Caco-2 (cell line): ENCODE measurements around the gene CMSS1. TPM values are rescaled to one million over a fixed set of nuclear protein-coding genes. Genes with fewer than 3 reads are reported as not detected.

Experiments
- BruUV-seq: library from RNA; stranded (reverse); fragments of 400-500 nt; replicated peaks from 2 replicates; lab custom pipeline; 2021; lab: Mats Ljungman, UMichigan
- CTCF ChIA-PET: fragments of 300-600 bp; sonication (Branson Sonifier 250); formaldehyde crosslinking; loops from one replicate; lab custom pipeline; 2022; ENCODE audit warnings: antibody characterized with exemption; lab: Charles Lee
- POLR2A ChIA-PET: fragments of 300-600 bp; sonication (Branson Sonifier 250); formaldehyde crosslinking; loops from one replicate; lab custom pipeline; 2022; ENCODE audit warnings: antibody characterized with exemption; lab: Charles Lee
- DNase-seq, 2 experiments: peaks; one replicate each; pipeline versions ENCODE4 v3.0.0 to v3.0.0-alpha.2; 2020 to 2022
- H3K27me3 ChIP-seq: replicated peaks from 2 replicates; pipeline ENCODE4 v1.6.0; 2011; ENCODE audit warnings: low read length; ENCODE audit not compliant: control insufficient read depth, insufficient read depth
- H3K36me3 ChIP-seq: 2 replicates; pipeline ENCODE4 v1.5.1; 2011; ENCODE audit warnings: low read length; ENCODE audit not compliant: control insufficient read depth, insufficient read depth
- H3K4me1 ChIP-seq: fragments of 250-450 bp; sonication (Bioruptor Pico); 2 replicates; pipeline ENCODE4 v1.5.1; 2020; ENCODE audit warnings: mild to moderate bottlenecking
- H3K4me3 ChIP-seq: 2 replicates; pipeline ENCODE4 v1.5.1; 2011; ENCODE audit warnings: low read depth, mild to moderate bottlenecking, control low read depth, low read length
- H3K9me3 ChIP-seq: fragments of 250-450 bp; sonication (Bioruptor Pico); 2 replicates; pipeline ENCODE4 v1.5.1; 2020; ENCODE audit warnings: mild to moderate bottlenecking, moderate library complexity
- H3K27ac Mint-ChIP-seq: one replicate; pipeline ENCODE4 v1.8.0; 2022; ENCODE audit warnings: mixed read lengths; ENCODE audit not compliant: unreplicated experiment
- H3K27me3 Mint-ChIP-seq: one replicate; pipeline ENCODE4 v1.8.0; 2022; ENCODE audit warnings: mixed read lengths; ENCODE audit not compliant: insufficient read depth, unreplicated experiment
- H3K36me3 Mint-ChIP-seq: one replicate; pipeline ENCODE4 v1.8.0; 2022; ENCODE audit warnings: mild to moderate bottlenecking, mixed read lengths; ENCODE audit not compliant: insufficient read depth, unreplicated experiment
- H3K4me1 Mint-ChIP-seq: one replicate; pipeline ENCODE4 v1.8.0; 2022; ENCODE audit warnings: low read depth, mixed read lengths; ENCODE audit not compliant: unreplicated experiment
- H3K4me3 Mint-ChIP-seq: one replicate; pipeline ENCODE4 v1.8.0; 2022; ENCODE audit warnings: mild to moderate bottlenecking, moderate library complexity, mixed read lengths; ENCODE audit not compliant: unreplicated experiment
- H3K9me3 Mint-ChIP-seq: one replicate; pipeline ENCODE4 v1.8.0; 2022; ENCODE audit warnings: mixed read lengths; ENCODE audit not compliant: unreplicated experiment
- CTCF ChIP-seq, 2 experiments: fragments of 200-600 bp in 1 of 2; IDR thresholded peaks; 1 replicate in 1 of 2; 2 replicates in 1 of 2; pipeline versions ENCODE4 v1.5.1 to v1.8.0; 2011 to 2022; ENCODE audit warnings: antibody characterized with exemption in 1 of 2, control low read depth in 1 of 2, inconsistent platforms in 1 of 2, low read depth in 1 of 2, low read length in 1 of 2, mild to moderate bottlenecking in 1 of 2, moderate library complexity in 1 of 2; ENCODE audit not compliant: insufficient read depth in 1 of 2, severe bottlenecking in 1 of 2, unreplicated experiment in 1 of 2
- intact Hi-C: fragments of 100-400 bp; cut with micrococcal nuclease; formaldehyde crosslinking; loops from one replicate; pipeline ENCODE4 v1.10.0; 2022; ENCODE audit not compliant: unreplicated experiment
- total RNA-seq: library from RNA; stranded (reverse); gene quantifications from 2 replicates; pipeline ENCODE4 v1.2.3, GENCODE V29; 2022

Gene CMSS1
- total RNA-seq, 1 experiment from 2014 or later, result 54.4 TPM

- H3K4me3 ChIP-seq, result no peak overlapping the region
- H3K9me3 ChIP-seq, result no peaks in the 10 kb centered on the region
- intact Hi-C loops, result loop anchor here (1.0 to 5.0 kb wide), 5 partner anchors 9 to 331 kb away; no protein-coding TSS in a partner anchor
- DNase-seq, result no peak
- peak overlapping the region; percentile 66 for H3K27ac Mint-ChIP-seq
- peaks cover 52% of the 10 kb centered on the region for H3K4me1 Mint-ChIP-seq
- H3K36me3 ChIP-seq, result no peaks in the 10 kb centered on the region
- H3K36me3 Mint-ChIP-seq, result no peaks in the 10 kb centered on the region
- H3K9me3 Mint-ChIP-seq, result peaks cover 10% of the 10 kb centered on the region
- CTCF ChIA-PET, result interaction anchor here (1.3 kb wide), 1 partner anchor 147 kb away, joined by 3 read pairs; no protein-coding TSS in a partner anchor
- TSS peak; percentile 44 for BruUV-seq
- peaks cover 71% of the 10 kb centered on the region for H3K4me1 ChIP-seq
- H3K27me3 ChIP-seq, result no peaks in the 10 kb centered on the region
- POLR2A ChIA-PET, result interaction anchor here (0.6 kb wide), 1 partner anchor 24 kb away, joined by 4 read pairs; no protein-coding TSS in a partner anchor
- peak overlapping the region; percentile 32 for H3K4me3 Mint-ChIP-seq
- no peak for TF ChIP-seq CTCF (IDR thresholded peaks at IDR 0.05; ENCODE audit: insufficient read depth in 1 of 2, low read depth in 1 of 2, low read length in 1 of 2, severe bottlenecking in 1 of 2, unreplicated experiment in 1 of 2)
- H3K27me3 Mint-ChIP-seq, result no peaks in the 10 kb centered on the region
These were observed 103.7 kb downstream of the CMSS1 start for GRCh38 chr3:99921377-99921695.

GRCh38 chr3:99921986-99922385 lies 104.3 kb downstream of the CMSS1 start:
- peaks cover 56% of the 10 kb centered on the region for H3K4me1 Mint-ChIP-seq
- intact Hi-C loops, result loop anchor here (1.0 to 5.0 kb wide), 5 partner anchors 8 to 330 kb away; no protein-coding TSS in a partner anchor
- peaks cover 72% of the 10 kb centered on the region for H3K4me1 ChIP-seq

GRCh38 chr3:99923873-99924272 lies 106.2 kb downstream of the CMSS1 start:
- Mint-ChIP-seq H3K4me1 (peaks cover 52% of the 10 kb centered on the region), H3K27ac (peak overlapping the region; percentile 65), H3K4me3 (no peak overlapping the region), H3K36me3 (no peaks in the 10 kb centered on the region), H3K27me3 (no peaks in the 10 kb centered on the region), H3K9me3 (peaks cover 10% of the 10 kb centered on the region)
- peak in 1 of 2 experiments; percentile 50 for DNase-seq
- no TSS peak for BruUV-seq
- Histone ChIP-seq H3K27me3 (no peaks in the 10 kb centered on the region), H3K4me3 (no peak overlapping the region), H3K4me1 (peaks cover 72% of the 10 kb centered on the region), H3K36me3 (no peaks in the 10 kb centered on the region), H3K9me3 (no peaks in the 10 kb centered on the region)
- ChIA-PET POLR2A (no interaction called here), CTCF (no interaction called here)
- intact Hi-C loops, result loop anchor here (5.0 kb wide), 1 partner anchor 328 kb away; no protein-coding TSS in a partner anchor
- no peak for TF ChIP-seq CTCF (IDR thresholded peaks at IDR 0.05; ENCODE audit: insufficient read depth in 1 of 2, low read depth in 1 of 2, low read length in 1 of 2, severe bottlenecking in 1 of 2, unreplicated experiment in 1 of 2)

More at GRCh38 chr3:99921986-99922385, 104.3 kb downstream of the CMSS1 start:
- no peaks in the 10 kb centered on the region for H3K27me3 ChIP-seq
- TF ChIP-seq CTCF (IDR thresholded peaks at IDR 0.05; ENCODE audit: insufficient read depth in 1 of 2, low read depth in 1 of 2, low read length in 1 of 2, severe bottlenecking in 1 of 2, unreplicated experiment in 1 of 2), result no peak
- no peaks in the 10 kb centered on the region for H3K36me3 ChIP-seq
- no peak overlapping the region for H3K4me3 ChIP-seq
- H3K27me3 Mint-ChIP-seq, result no peaks in the 10 kb centered on the region
- H3K9me3 ChIP-seq, result no peaks in the 10 kb centered on the region
- no peaks in the 10 kb centered on the region for H3K36me3 Mint-ChIP-seq
- no peak for DNase-seq
- peaks cover 10% of the 10 kb centered on the region for H3K9me3 Mint-ChIP-seq
- CTCF ChIA-PET, result no interaction called here
- BruUV-seq, result no TSS peak
- POLR2A ChIA-PET, result no interaction called here
- H3K4me3 Mint-ChIP-seq, result no peak overlapping the region
- peak overlapping the region; percentile 66 for H3K27ac Mint-ChIP-seq
